ENCODE measurements around the gene TP53. TPM values are rescaled to one million over a fixed set of nuclear protein-coding genes. Genes with fewer than 3 reads are reported as not detected.
A peak's percentile ranks its signal among the peaks of the same experiment; 100 is the strongest.

The TP53 gene
- total RNA-seq, 1 donor from 2014 or later, result 18.7 TPM

GRCh38 chr17:7715936-7716886, 28.9 kb upstream of the TP53 start:
- Histone ChIP-seq H3K27me3 (no peaks in the 10 kb centered on the region), H3K9me3 (no peaks in the 10 kb centered on the region), H3K4me3 (peak overlapping the region; percentile 57 to 72), H3K27ac (peak overlapping the region; percentile 74), H3K4me1 (peaks cover 24% of the 10 kb centered on the region), H3K36me3 (no peaks in the 10 kb centered on the region)
- intact Hi-C loops (cut with DNase I), result no loop called here
- no peak for TF ChIP-seq CTCF (IDR thresholded peaks at IDR 0.05)
- TF ChIP-seq POLR2A (IDR thresholded peaks at IDR 0.05), result no peak
- no peak for DNase-seq (ENCODE audit: extremely low spot score in 2 of 2)

- Histone ChIP-seq H3K36me3 (no peaks in the 10 kb centered on the region), H3K4me3 (no peak overlapping the region), H3K9me3 (no peaks in the 10 kb centered on the region), H3K27me3 (no peaks in the 10 kb centered on the region), H3K4me1 (peaks cover 24% of the 10 kb centered on the region), H3K27ac (no peak overlapping the region)
- intact Hi-C loops (cut with DNase I), result no loop called here
- no peak for DNase-seq (ENCODE audit: extremely low spot score in 2 of 2)
- TF ChIP-seq CTCF (IDR thresholded peaks at IDR 0.05), result no peak
- no peak for TF ChIP-seq POLR2AphosphoS5 (IDR thresholded peaks at IDR 0.05; ENCODE audit: insufficient read depth in 1 of 2, low read depth in 1 of 2)
- TF ChIP-seq POLR2A (IDR thresholded peaks at IDR 0.05), result no peak
These were observed 27.7 kb upstream of the TP53 start for GRCh38 chr17:7714721-7715594.

- Histone ChIP-seq H3K4me1 (peaks cover 24% of the 10 kb centered on the region), H3K27me3 (no peaks in the 10 kb centered on the region), H3K27ac (no peak overlapping the region), H3K4me3 (no peak overlapping the region), H3K9me3 (no peaks in the 10 kb centered on the region), H3K36me3 (no peaks in the 10 kb centered on the region)
- TF ChIP-seq POLR2AphosphoS5 (IDR thresholded peaks at IDR 0.05; ENCODE audit: insufficient read depth in 1 of 2, low read depth in 1 of 2) (no peak), POLR2A (IDR thresholded peaks at IDR 0.05) (no peak), CTCF (IDR thresholded peaks at IDR 0.05) (no peak)
- intact Hi-C loops (cut with DNase I), result no loop called here
- no peak for DNase-seq (ENCODE audit: extremely low spot score in 2 of 2)
These were observed 26.5 kb upstream of the TP53 start for GRCh38 chr17:7713782-7714181.

- Histone ChIP-seq H3K27ac (no peak overlapping the region), H3K9me3 (no peaks in the 10 kb centered on the region), H3K4me1 (peaks cover 13% of the 10 kb centered on the region), H3K27me3 (no peaks in the 10 kb centered on the region), H3K36me3 (no peaks in the 10 kb centered on the region), H3K4me3 (no peak overlapping the region)
- DNase-seq (ENCODE audit: extremely low spot score in 2 of 2), result no peak
- intact Hi-C loops (cut with DNase I), result no loop called here
- TF ChIP-seq CTCF (IDR thresholded peaks at IDR 0.05) (no peak), POLR2A (IDR thresholded peaks at IDR 0.05) (no peak), POLR2AphosphoS5 (IDR thresholded peaks at IDR 0.05; ENCODE audit: insufficient read depth in 1 of 2, low read depth in 1 of 2) (no peak)
These were observed 25.0 kb upstream of the TP53 start for GRCh38 chr17:7712111-7712771.

Data from vagina (tissue), 2 donors.